Right atrium auricular region (tissue), 2 donors: ENCODE results near the gene NINJ2. TPM values are rescaled to one million over a fixed set of nuclear protein-coding genes. Genes with fewer than 3 reads are reported as not detected.

Experiments
- DNase-seq: peaks from one replicate; pipeline ENCODE4 v3.0.0-alpha.2; 2019; ENCODE audit warnings: low spot score
- H3K27ac ChIP-seq, 2 donors: fragments of 200-600 bp; sonication (generic); 1 replicate in 1 of 2; 2 replicates in 1 of 2; pipeline ENCODE4 v1.5.1; 2016 to 2019
- H3K27me3 ChIP-seq, 2 donors: fragments of 200-600 bp; sonication (generic); one replicate each; pipeline versions ENCODE4 v1.5.1 to v1.6.0; 2017 to 2019
- H3K36me3 ChIP-seq: fragments of 200-600 bp; sonication (generic); one replicate; pipeline ENCODE4 v1.5.1; 2016
- H3K4me1 ChIP-seq, 2 donors: fragments of 200-600 bp; sonication (generic); one replicate each; pipeline versions ENCODE4 v1.5.1 to v1.6.0; 2017 to 2019
- H3K4me3 ChIP-seq, 2 donors: fragments of 200-600 bp; sonication (generic); 1 replicate in 1 of 2; 2 replicates in 1 of 2; pipeline ENCODE4 v1.5.1; 2017 to 2019; ENCODE audit warnings: mild to moderate bottlenecking in 1 of 2, moderate library complexity in 1 of 2
- H3K9me3 ChIP-seq, 2 donors: fragments of 200-600 bp; sonication (generic); one replicate each; pipeline ENCODE4 v1.5.1; 2019
- total RNA-seq, 2 donors: library from RNA; depleted of rRNA; stranded (reverse); fragments of >200 nt; gene quantifications; one replicate each; pipeline ENCODE4 v1.1.0, GENCODE V29; 2016
- TF ChIP-seq, protein P1 (sequence below), 2 donors: fragments of 200-600 bp; sonication (generic); IDR thresholded peaks; one replicate each; pipeline ENCODE4 v1.5.1; 2019; ENCODE audit warnings: antibody characterized with exemption in 2 of 2

NINJ2 gene
- total RNA-seq, 2 donors from 2014 or later = 5.4 to 8.8 TPM

DNA sequence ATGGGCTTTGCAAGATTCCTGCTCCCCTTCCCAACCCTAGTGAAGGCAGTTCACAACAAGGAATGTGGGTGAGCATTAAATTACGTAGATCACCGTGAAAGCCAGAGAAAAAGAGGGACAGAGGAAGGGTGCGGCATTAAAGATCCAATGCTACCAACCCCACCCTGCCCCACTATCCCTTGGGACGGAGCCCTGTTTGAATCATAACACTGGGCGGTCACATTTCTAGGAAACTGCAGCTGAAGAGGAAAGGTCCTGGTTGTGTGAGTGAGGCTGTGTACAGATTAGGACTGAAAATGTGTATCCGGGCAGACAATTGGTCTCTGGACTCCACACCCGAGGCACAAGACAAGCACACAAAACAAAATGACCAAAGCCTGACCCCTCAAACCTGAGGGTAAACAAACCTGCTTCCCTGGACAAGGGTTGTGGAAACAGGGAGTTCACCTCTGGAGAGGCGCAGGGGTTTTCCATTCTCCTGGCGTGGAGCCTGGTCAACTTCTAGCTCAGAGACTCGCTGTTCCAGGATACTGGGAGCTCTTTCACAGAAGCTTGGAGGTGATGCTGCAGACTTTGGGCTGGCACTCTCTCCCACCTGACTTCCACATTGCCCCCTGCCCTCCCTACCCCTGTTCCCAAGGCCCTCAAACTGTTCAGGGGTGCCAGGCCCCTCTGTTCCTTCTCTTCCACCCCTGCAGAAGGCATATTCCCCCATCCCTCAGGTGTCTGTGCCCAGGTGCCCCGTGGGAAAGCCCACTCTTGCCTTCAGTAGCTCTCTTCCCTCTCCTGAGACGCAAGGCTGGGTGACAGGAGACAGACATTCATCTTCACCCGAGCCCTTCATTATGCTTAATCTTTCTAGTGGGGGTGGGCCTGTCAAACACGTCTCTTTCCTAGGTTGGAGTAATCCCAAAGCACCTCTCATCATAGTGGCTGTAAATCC, 16.5 kb downstream of the NINJ2 start:
- Histone ChIP-seq H3K9me3 (no peaks in the 10 kb centered on the region), H3K4me3 (peak overlapping the region in 1 of 2 donors; percentile 7), H3K27ac (peak overlapping the region; percentile 97 to 99), H3K36me3 (no peaks in the 10 kb centered on the region), H3K27me3 (no peaks in the 10 kb centered on the region), H3K4me1 (peaks cover 0 to 64% of the 10 kb centered on the region in 2 donors)
- DNase-seq = peak; percentile 88
- TF ChIP-seq, protein P1, sequence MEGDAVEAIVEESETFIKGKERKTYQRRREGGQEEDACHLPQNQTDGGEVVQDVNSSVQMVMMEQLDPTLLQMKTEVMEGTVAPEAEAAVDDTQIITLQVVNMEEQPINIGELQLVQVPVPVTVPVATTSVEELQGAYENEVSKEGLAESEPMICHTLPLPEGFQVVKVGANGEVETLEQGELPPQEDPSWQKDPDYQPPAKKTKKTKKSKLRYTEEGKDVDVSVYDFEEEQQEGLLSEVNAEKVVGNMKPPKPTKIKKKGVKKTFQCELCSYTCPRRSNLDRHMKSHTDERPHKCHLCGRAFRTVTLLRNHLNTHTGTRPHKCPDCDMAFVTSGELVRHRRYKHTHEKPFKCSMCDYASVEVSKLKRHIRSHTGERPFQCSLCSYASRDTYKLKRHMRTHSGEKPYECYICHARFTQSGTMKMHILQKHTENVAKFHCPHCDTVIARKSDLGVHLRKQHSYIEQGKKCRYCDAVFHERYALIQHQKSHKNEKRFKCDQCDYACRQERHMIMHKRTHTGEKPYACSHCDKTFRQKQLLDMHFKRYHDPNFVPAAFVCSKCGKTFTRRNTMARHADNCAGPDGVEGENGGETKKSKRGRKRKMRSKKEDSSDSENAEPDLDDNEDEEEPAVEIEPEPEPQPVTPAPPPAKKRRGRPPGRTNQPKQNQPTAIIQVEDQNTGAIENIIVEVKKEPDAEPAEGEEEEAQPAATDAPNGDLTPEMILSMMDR (IDR thresholded peaks at IDR 0.05) = no peak

- Histone ChIP-seq H3K27ac (peak overlapping the region; percentile 97 to 99), H3K4me3 (peak overlapping the region in 1 of 2 donors; percentile 7), H3K4me1 (peaks cover 0 to 64% of the 10 kb centered on the region in 2 donors), H3K9me3 (no peaks in the 10 kb centered on the region), H3K36me3 (no peaks in the 10 kb centered on the region), H3K27me3 (no peaks in the 10 kb centered on the region)
- peak; percentile 87 for DNase-seq
- TF ChIP-seq, protein P1 (IDR thresholded peaks at IDR 0.05) = no peak
Measured at GRCh38 chr12:645563-646071, 17.6 kb downstream of the NINJ2 start.

- peaks cover 0 to 64% of the 10 kb centered on the region in 2 donors for H3K4me1 ChIP-seq
- TF ChIP-seq, protein P1 (IDR thresholded peaks at IDR 0.05) = no peak
- no peaks in the 10 kb centered on the region for H3K36me3 ChIP-seq
- no peaks in the 10 kb centered on the region for H3K9me3 ChIP-seq
- H3K27ac ChIP-seq = peak overlapping the region; percentile 97 to 99
- no peak for DNase-seq
- H3K27me3 ChIP-seq = no peaks in the 10 kb centered on the region
- no peak overlapping the region for H3K4me3 ChIP-seq
Measured at GRCh38 chr12:644818-645552, 18.3 kb downstream of the NINJ2 start.

DNA sequence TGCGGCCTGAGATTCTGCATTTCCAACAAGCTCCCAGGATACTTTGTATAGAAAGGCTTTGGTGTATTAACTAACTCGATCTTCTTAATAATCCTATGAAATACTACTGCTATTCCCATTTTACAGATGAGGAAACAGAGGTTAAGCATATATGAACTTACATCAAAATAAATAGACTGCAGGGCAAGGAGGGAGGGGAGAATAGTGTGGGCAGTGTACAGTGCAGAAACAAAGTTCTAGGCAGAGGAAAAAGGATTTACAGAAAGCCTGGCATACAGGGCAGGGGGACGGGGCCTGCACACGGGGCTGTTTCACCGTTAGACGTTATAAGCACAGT, 19.0 kb downstream of the NINJ2 start:
- Histone ChIP-seq H3K27ac (peak overlapping the region; percentile 97 to 99), H3K4me1 (peaks cover 0 to 64% of the 10 kb centered on the region in 2 donors), H3K36me3 (no peaks in the 10 kb centered on the region), H3K9me3 (no peaks in the 10 kb centered on the region), H3K27me3 (no peaks in the 10 kb centered on the region), H3K4me3 (no peak overlapping the region)
- TF ChIP-seq, protein P1 (IDR thresholded peaks at IDR 0.05) = no peak
- DNase-seq = no peak

GRCh38 chr12:643475-644302, 19.6 kb downstream of the NINJ2 start:
- H3K9me3 ChIP-seq = no peaks in the 10 kb centered on the region
- H3K4me1 ChIP-seq = peaks cover 0 to 64% of the 10 kb centered on the region in 2 donors
- H3K4me3 ChIP-seq = peak overlapping the region; percentile 48 to 66
- TF ChIP-seq, protein P1 (IDR thresholded peaks at IDR 0.05) = no peak
- no peaks in the 10 kb centered on the region for H3K36me3 ChIP-seq
- DNase-seq = no peak
- H3K27me3 ChIP-seq = no peaks in the 10 kb centered on the region
- peak overlapping the region; percentile 97 to 99 for H3K27ac ChIP-seq
